ENCODE measurements around the gene TSPAN14. TPM values are rescaled to one million over a fixed set of nuclear protein-coding genes. Genes with fewer than 3 reads are reported as not detected.

Gene TSPAN14
- total RNA-seq, 1 donor from 2014 or later, result 161 TPM

DNA sequence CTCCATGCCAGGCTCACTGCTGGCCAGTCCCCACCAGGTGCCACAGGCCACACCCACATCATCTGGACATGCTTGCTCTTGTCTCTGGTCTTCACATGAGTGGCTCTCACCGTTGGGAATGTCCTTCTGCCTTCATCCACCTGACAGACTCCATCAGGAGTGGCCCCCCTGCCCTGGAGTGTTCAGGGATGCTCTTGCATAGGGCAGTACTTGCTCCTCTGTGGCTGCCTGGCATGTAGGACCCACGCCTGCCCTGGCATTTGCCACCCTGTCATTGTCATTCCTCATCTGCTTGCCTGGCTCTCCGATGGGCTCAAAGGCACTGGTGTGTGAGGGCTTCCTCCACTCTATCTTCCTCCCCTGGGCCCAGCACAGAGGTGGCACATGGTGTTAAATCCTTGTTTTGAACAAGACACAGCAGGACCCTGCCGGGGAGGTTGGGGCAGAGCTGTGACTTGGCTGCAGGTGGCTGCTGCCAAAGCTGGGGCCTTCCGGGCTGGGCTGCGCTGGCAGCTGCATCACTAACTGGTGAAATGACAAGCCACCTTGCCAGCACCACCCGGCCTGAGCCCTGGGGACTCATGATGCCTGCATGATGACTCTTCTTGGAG, 85.4 kb downstream of the TSPAN14 start:
- DNase-seq (ENCODE audit: low spot score in 2 of 2), result no peak
- TF ChIP-seq, protein P1, sequence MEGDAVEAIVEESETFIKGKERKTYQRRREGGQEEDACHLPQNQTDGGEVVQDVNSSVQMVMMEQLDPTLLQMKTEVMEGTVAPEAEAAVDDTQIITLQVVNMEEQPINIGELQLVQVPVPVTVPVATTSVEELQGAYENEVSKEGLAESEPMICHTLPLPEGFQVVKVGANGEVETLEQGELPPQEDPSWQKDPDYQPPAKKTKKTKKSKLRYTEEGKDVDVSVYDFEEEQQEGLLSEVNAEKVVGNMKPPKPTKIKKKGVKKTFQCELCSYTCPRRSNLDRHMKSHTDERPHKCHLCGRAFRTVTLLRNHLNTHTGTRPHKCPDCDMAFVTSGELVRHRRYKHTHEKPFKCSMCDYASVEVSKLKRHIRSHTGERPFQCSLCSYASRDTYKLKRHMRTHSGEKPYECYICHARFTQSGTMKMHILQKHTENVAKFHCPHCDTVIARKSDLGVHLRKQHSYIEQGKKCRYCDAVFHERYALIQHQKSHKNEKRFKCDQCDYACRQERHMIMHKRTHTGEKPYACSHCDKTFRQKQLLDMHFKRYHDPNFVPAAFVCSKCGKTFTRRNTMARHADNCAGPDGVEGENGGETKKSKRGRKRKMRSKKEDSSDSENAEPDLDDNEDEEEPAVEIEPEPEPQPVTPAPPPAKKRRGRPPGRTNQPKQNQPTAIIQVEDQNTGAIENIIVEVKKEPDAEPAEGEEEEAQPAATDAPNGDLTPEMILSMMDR (IDR thresholded peaks at IDR 0.05), result no peak
- intact Hi-C loops (cut with DNase I), result no loop called here
- no peaks in the 10 kb centered on the region for H3K27me3 ChIP-seq
- H3K9me3 ChIP-seq, result no peaks in the 10 kb centered on the region
- no peaks in the 10 kb centered on the region for H3K4me1 ChIP-seq
- no peak overlapping the region for H3K27ac ChIP-seq
- no peak overlapping the region for H3K4me3 ChIP-seq
- no peaks in the 10 kb centered on the region for H3K36me3 ChIP-seq

- no peaks in the 10 kb centered on the region for H3K9me3 ChIP-seq
- no peaks in the 10 kb centered on the region for H3K27me3 ChIP-seq
- TF ChIP-seq, protein P1 (IDR thresholded peaks at IDR 0.05), result no peak
- no peak overlapping the region for H3K4me3 ChIP-seq
- DNase-seq (ENCODE audit: low spot score in 2 of 2), result no peak
- intact Hi-C loops (cut with DNase I), result no loop called here
- H3K27ac ChIP-seq, result no peak overlapping the region
- H3K4me1 ChIP-seq, result no peaks in the 10 kb centered on the region
- H3K36me3 ChIP-seq, result no peaks in the 10 kb centered on the region
Measured at GRCh38 chr10:80540136-80540535, 86.0 kb downstream of the TSPAN14 start.

DNA sequence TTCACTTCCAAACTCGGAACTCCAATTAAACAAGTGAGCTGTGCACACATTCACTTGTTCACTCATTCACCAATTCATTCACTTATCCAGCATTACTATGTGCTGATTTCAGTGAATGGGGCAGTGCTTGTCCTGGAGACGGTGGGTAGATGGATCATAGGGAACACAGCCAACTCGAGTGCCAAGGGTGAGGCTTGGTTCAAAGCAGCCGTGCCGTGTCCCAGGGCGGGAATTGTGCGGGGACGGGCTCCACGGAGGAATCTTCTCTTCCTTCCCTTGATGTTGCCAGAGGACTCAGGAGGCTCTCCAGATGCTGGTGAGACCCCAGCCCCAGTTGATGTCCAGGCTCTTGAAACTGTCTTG, 86.5 kb downstream of the TSPAN14 start:
- Histone ChIP-seq H3K36me3 (no peaks in the 10 kb centered on the region), H3K9me3 (no peaks in the 10 kb centered on the region), H3K4me1 (no peaks in the 10 kb centered on the region), H3K4me3 (no peak overlapping the region), H3K27ac (no peak overlapping the region), H3K27me3 (no peaks in the 10 kb centered on the region)
- intact Hi-C loops (cut with DNase I), result no loop called here
- TF ChIP-seq, protein P1 (IDR thresholded peaks at IDR 0.05), result no peak
- no peak for DNase-seq (ENCODE audit: low spot score in 2 of 2)

DNA sequence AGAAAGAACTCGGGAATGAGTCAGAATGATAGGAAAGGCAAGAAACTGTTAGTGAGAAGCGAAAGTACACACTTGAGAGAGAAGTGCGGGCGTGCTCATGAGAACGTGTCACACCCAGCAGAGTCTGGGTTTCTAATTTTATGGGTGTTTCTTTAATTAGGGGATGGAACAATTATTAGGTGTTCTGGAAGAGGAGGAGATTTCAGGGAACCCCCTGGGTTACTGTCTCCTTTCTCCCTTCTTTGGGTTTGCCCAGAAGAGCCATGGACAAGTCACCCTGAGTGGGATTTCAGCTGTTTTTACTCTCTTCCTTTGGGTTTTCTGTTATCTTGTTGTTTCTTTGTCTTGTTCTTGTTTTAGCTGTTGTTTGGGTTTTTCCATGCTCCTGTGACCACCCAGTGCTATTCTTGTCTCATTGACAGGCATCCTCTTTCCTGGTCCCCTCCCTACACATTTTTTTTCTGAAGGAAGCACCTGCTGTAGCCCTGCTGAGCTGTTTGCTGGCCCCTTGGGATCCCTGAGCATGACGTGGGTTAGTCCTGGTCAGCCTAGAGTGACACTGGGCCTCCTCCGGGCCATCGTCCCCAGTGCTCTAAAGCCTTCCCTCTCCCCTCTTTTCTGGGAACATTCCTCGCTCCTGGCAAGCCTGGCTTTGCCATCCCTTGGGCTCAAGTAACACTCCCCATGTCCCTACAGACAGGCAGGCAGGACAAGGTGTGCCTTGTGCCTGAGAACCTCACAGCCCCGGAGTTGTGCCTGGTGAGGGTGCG, 87.1 kb downstream of the TSPAN14 start:
- intact Hi-C loops (cut with DNase I), result no loop called here
- DNase-seq (ENCODE audit: low spot score in 2 of 2), result no peak
- H3K4me1 ChIP-seq, result no peaks in the 10 kb centered on the region
- no peaks in the 10 kb centered on the region for H3K9me3 ChIP-seq
- H3K36me3 ChIP-seq, result no peaks in the 10 kb centered on the region
- H3K27ac ChIP-seq, result no peak overlapping the region
- TF ChIP-seq, protein P1 (IDR thresholded peaks at IDR 0.05), result no peak
- no peaks in the 10 kb centered on the region for H3K27me3 ChIP-seq
- H3K4me3 ChIP-seq, result no peak overlapping the region

DNA sequence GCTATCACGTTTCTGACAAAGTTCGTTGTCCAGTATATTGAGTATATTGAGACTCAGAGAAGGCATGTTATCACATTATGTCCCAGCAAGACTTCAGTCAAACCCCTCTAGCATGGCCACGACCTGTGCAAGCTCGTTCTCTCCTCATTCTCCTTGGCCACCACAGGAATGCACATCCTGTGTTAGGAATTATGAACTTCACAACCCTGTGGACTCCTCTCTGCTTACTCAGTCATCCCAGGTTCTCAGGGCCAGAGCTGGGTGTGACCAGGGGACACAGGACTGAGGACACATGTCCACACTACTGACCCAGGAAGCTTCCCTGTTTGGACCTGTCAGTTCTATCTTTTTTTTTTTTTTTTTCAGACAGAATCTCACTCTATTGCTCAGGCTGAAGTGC, 87.9 kb downstream of the TSPAN14 start:
- no peaks in the 10 kb centered on the region for H3K9me3 ChIP-seq
- TF ChIP-seq, protein P1 (IDR thresholded peaks at IDR 0.05), result no peak
- no peaks in the 10 kb centered on the region for H3K36me3 ChIP-seq
- H3K27ac ChIP-seq, result no peak overlapping the region
- H3K27me3 ChIP-seq, result no peaks in the 10 kb centered on the region
- no peaks in the 10 kb centered on the region for H3K4me1 ChIP-seq
- intact Hi-C loops (cut with DNase I), result no loop called here
- no peak overlapping the region for H3K4me3 ChIP-seq
- no peak for DNase-seq (ENCODE audit: low spot score in 2 of 2)

All from ascending aorta (tissue), 2 donors.